Right lobe of liver (tissue), 6 donors: Measurements from ENCODE around the gene YTHDF1. TPM values are rescaled to one million over a fixed set of nuclear protein-coding genes. Genes with fewer than 3 reads are reported as not detected.
"Not testable (repeated sequence)": the region's sequence is repeated elsewhere in the genome, so short reads cannot be mapped to it uniquely, and the experiment has no call there.

ENCODE experiments used
- ATAC-seq, 4 donors: fragments of 200-7000 bp; cut with Tn5 transposase; one replicate each; pipeline ENCODE4 v1.9.1; 2020; ENCODE audit warnings: mild to moderate bottlenecking in 4 of 4, moderate library complexity in 4 of 4
- DNase-seq, 3 donors: peaks; one replicate each; pipeline ENCODE4 v3.0.0-alpha.2; 2020
- H3K27ac ChIP-seq, 3 donors: fragments of 200-600 bp; one replicate each; pipeline ENCODE4 v1.8.0; 2022
- H3K27me3 ChIP-seq, 2 donors: fragments of 200-600 bp; one replicate each; pipeline ENCODE4 v1.8.0; 2022
- H3K36me3 ChIP-seq, 4 donors: fragments of 200-600 bp; sonication (generic) in 1 of 4; one replicate each; pipeline versions ENCODE4 v1.5.1 to v1.8.0; 2017 to 2022; ENCODE audit warnings: control low read depth in 1 of 4
- H3K4me1 ChIP-seq, 4 donors: fragments of 200-600 bp; sonication (generic) in 1 of 4; one replicate each; pipeline versions ENCODE4 v1.5.1 to v1.8.0; 2017 to 2022; ENCODE audit warnings: control low read depth in 1 of 4
- H3K4me3 ChIP-seq, 3 donors: fragments of 200-600 bp; one replicate each; pipeline ENCODE4 v1.8.0; 2022
- H3K9me3 ChIP-seq, 4 donors: fragments of 200-600 bp; sonication (generic) in 1 of 4; one replicate each; pipeline versions ENCODE4 v1.5.1 to v1.8.0; 2017 to 2022; ENCODE audit warnings: control low read depth in 1 of 4
- POLR2A ChIP-seq: fragments of 450-650 bp; IDR thresholded peaks from one replicate; pipeline ENCODE4 v1.6.1; 2017; ENCODE audit warnings: antibody characterized with exemption, mild to moderate bottlenecking
- WGBS: methylation state at CpG from one replicate; pipeline ENCODE4 v1.1.6; 2018; ENCODE audit warnings: low coverage, low lambda C conversion rate; ENCODE audit not compliant: insufficient coverage; ENCODE audit errors: missing lambda C conversion rate; 5-methylcytosine and 5-hydroxymethylcytosine counted together
- intact Hi-C, 2 donors: fragments of 100-400 bp; cut with DNase I; formaldehyde crosslinking; loops; one replicate each; pipeline versions ENCODE4 v1.11.2 to v1.14.1; 2022
- total RNA-seq, 6 experiments: library from RNA; depleted of rRNA in 2 of 6; stranded (reverse); fragments of >200 nt in 2 of 6; fragmentation: NEBNext Ultra II Directional in 3 of 6; extraction: Animal tissue kit (Norgen Biotek cat#: 25700) in 3 of 6; gene quantifications; one replicate each; pipeline versions ENCODE4 v1.1.0 to v1.2.4, GENCODE V29; 2016 to 2023
- TF ChIP-seq, protein P1 (sequence below), 4 donors: fragments of 200-600 bp in 3 of 4; fragments of 450-650 bp in 1 of 4; IDR thresholded peaks; one replicate each; pipeline versions ENCODE4 v1.5.1 to v1.8.0; 2016 to 2022; ENCODE audit warnings: antibody characterized with exemption in 4 of 4, mild to moderate bottlenecking in 2 of 4
- donor health status: DM: no; HTN: yes; CAD: no.
- donor health status: DM: no; HTN: no; CAD: no.
- donor health status: DM: no; HTN: no; CAD: no.
- donor health status: DM: no; HTN: yes; CAD: no.
- donor health status: DM: no; HTN: yes; CAD: no.

YTHDF1 gene
- total RNA-seq, 6 experiments from 2014 or later, result 16.4 to 23.6 (median 21.1) TPM

DNA sequence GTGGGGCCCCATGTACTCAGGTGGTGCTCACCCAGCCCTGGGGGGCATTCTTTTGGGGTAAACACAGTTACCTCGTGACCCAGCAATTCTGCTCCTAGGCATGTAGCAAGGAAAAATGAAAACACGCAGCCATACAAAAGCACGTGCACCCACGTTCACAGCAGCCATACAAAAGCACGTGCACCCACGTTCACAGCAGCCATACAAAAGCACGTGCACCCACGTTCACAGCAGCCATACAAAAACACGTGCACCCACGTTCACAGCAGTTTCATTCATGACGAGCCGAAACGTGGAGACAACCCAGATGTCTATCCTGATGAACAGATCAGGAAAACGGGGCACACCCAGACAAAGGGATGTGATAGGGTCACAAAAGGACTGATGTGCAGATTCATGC is 57.1 kb downstream of the YTHDF1 start:
- H3K9me3 ChIP-seq, result no peaks in the 10 kb centered on the region
- TF ChIP-seq, protein P1, sequence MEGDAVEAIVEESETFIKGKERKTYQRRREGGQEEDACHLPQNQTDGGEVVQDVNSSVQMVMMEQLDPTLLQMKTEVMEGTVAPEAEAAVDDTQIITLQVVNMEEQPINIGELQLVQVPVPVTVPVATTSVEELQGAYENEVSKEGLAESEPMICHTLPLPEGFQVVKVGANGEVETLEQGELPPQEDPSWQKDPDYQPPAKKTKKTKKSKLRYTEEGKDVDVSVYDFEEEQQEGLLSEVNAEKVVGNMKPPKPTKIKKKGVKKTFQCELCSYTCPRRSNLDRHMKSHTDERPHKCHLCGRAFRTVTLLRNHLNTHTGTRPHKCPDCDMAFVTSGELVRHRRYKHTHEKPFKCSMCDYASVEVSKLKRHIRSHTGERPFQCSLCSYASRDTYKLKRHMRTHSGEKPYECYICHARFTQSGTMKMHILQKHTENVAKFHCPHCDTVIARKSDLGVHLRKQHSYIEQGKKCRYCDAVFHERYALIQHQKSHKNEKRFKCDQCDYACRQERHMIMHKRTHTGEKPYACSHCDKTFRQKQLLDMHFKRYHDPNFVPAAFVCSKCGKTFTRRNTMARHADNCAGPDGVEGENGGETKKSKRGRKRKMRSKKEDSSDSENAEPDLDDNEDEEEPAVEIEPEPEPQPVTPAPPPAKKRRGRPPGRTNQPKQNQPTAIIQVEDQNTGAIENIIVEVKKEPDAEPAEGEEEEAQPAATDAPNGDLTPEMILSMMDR (IDR thresholded peaks at IDR 0.05), result no peak
- no peak for TF ChIP-seq POLR2A
- no peak overlapping the region for H3K4me3 ChIP-seq
- H3K36me3 ChIP-seq, result no peaks in the 10 kb centered on the region
- ATAC-seq (no peak), DNase-seq (peak in 2 of 3 donors; percentile 2 to 27)
- WGBS, result 67% methylated on average over 14 of the region's 14 CpGs
- H3K27me3 ChIP-seq, result no peaks in the 10 kb centered on the region
- no peak overlapping the region for H3K27ac ChIP-seq
- no peaks in the 10 kb centered on the region for H3K4me1 ChIP-seq
- intact Hi-C loops, result no loop called here

DNA sequence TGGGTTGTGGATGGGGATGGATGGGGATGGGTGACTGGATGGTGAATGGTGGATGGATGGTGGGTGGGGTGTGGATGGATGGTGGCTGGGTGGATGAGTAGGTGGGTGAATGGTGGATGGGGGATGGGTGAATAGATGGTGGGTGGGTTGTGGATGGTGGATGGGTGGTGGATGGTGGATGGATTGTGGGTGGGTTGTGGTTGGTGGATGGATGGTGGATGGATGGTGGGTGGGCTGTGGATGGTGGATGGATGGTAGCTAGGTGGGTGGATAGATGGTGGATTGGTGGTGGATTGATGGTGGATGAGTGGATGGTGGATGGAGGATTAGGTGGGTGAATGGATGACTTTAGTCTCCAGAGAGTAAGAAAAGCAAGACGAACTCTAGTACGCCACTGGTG is 57.6 kb downstream of the YTHDF1 start:
- H3K27me3 ChIP-seq, result no peaks in the 10 kb centered on the region
- no peaks in the 10 kb centered on the region for H3K4me1 ChIP-seq
- WGBS, result 89% methylated on average over 2 of the region's 2 CpGs
- peak in 1 of 3 donors; percentile 7 for DNase-seq
- intact Hi-C loops, result no loop called here
- ATAC-seq, result no peak
- no peak overlapping the region for H3K4me3 ChIP-seq
- TF ChIP-seq POLR2A, result no peak
- TF ChIP-seq, protein P1 (IDR thresholded peaks at IDR 0.05), result no peak
- H3K27ac ChIP-seq, result no peak overlapping the region
- no peaks in the 10 kb centered on the region for H3K36me3 ChIP-seq
- no peaks in the 10 kb centered on the region for H3K9me3 ChIP-seq

DNA sequence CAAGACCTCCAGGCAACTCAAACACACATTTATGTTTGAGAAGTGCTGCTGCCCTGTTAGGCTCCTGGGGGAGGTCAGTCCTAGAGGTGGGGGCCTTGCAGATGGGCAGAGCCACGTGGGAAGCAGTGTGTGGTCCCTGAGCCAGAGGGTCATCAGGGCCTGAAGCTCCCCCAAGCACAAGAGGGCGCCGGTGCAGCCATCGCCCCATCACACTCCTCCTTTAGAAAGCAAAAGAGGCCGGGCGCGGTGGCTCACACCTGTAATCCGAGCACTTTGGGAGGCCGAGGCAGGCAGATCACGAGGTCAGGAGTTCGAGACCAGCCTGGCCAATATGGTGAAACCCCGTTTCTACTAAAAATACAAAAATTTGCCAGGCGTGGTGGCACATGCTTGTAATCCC is 58.5 kb downstream of the YTHDF1 start:
- H3K36me3 ChIP-seq, H3K4me1 ChIP-seq, H3K27me3 ChIP-seq, H3K4me3 ChIP-seq, H3K9me3 ChIP-seq, intact Hi-C loops, ATAC-seq, H3K27ac ChIP-seq: not testable (repeated sequence)
- WGBS, result 68% methylated on average over 6 of the region's 13 CpGs
- peak in 2 of 3 donors; percentile 6 to 15 for DNase-seq

DNA sequence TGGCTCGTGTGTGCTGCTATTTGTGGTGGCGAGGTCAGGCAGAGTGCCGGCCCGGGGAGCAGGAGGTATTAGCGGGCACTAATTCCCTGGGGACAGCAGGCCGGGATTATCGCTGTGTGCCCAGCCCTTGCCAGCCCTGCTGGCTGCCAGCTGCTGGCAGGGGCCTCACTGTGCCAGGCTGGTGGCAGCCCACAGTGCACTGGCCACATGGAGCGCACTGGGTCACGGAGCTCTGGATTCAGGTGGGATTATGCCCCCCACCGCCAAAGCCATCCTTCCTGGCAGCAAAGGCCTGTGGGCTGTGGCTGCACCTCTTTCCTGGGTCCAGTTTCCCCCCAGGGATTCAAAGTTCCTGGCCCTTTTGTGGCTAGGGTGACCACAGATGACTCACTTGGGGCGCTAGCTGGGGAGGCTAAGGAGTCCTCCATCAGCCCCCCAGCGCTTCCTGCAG is 59.7 kb downstream of the YTHDF1 start:
- DNase-seq, result peak in 2 of 3 donors; percentile 8 to 32
- Histone ChIP-seq H3K27ac (no peak overlapping the region), H3K36me3 (no peaks in the 10 kb centered on the region), H3K4me3 (no peak overlapping the region), H3K9me3 (no peaks in the 10 kb centered on the region), H3K27me3 (no peaks in the 10 kb centered on the region), H3K4me1 (no peaks in the 10 kb centered on the region)
- intact Hi-C loops, result no loop called here
- 67% methylated on average over 7 of the region's 12 CpGs for WGBS
- ATAC-seq, result no peak
- TF ChIP-seq POLR2A, result no peak
- TF ChIP-seq, protein P1 (IDR thresholded peaks at IDR 0.05), result no peak

DNA sequence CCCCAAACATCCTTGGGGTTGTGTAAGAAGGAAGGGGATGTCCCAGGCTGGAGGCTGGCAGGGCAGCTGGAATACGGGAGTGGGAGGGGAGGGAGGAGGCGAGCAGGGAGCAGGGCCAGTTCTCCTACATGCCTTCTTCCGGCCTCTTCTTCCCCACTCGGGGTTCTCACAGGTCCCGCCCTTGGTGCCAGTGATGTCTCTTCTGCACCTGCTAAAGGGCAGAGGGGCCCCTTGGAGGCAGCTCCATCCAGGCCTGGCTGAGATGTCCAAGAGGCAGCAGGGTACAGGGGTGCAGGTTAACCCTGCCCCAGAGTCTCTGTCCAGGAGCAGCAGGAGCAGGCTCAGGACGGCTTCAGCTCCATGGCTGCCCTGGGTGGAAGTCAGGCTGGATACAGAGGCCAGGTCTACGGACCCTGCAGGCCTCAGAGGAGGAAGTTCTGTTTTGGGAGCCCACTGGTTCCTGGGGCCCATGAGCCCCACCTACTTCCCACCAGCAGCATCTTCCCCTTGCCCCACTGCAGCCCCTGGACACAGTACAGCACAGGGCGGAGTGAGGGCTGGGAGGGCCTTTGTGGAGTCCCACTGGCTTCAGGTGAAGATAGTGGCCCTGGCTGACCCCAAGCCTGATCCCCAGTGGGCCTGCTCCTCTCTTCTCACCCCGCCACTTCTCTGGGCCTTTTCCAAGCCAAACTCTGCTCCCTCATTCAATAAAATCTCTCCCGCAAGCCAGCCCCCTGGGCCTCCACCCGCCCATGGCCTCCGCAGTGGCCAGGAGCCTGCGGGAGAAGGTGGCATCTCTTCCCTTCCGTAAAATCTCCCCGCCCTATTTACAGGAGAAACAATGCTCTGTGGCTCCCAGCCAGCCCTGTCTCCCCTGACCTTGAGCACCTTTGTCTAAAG is 60.4 kb downstream of the YTHDF1 start:
- intact Hi-C loops, result no loop called here
- Histone ChIP-seq H3K9me3 (no peaks in the 10 kb centered on the region), H3K4me3 (no peak overlapping the region), H3K36me3 (no peaks in the 10 kb centered on the region), H3K27me3 (no peaks in the 10 kb centered on the region), H3K27ac (no peak overlapping the region), H3K4me1 (no peaks in the 10 kb centered on the region)
- DNase-seq (peak in 2 of 3 donors; percentile 3 to 40), ATAC-seq (no peak)
- WGBS, result 49% methylated on average over 9 of the region's 15 CpGs
- TF ChIP-seq, protein P1 (IDR thresholded peaks at IDR 0.05), result no peak
- TF ChIP-seq POLR2A, result no peak
